HG03520 (cell line): ENCODE data around the gene SLC5A12.
"Not testable (repeated sequence)": the region's sequence is repeated elsewhere in the genome, so short reads cannot be mapped to it uniquely, and the experiment has no call there.

Experiments
- ATAC-seq: cut with Tn5 transposase; IDR thresholded peaks from one replicate; pipeline ENCODE4 v1.9.1; 2021; ENCODE audit warnings: mild to moderate bottlenecking, moderate library complexity; ENCODE audit not compliant: unreplicated experiment

The SLC5A12 gene

GRCh38 chr11:26665036-26665435 lies 56.8 kb downstream of the SLC5A12 start:
- ATAC-seq: no peak

- ATAC-seq: no peak
Measured at GRCh38 chr11:26662916-26663315, 58.9 kb downstream of the SLC5A12 start.

DNA sequence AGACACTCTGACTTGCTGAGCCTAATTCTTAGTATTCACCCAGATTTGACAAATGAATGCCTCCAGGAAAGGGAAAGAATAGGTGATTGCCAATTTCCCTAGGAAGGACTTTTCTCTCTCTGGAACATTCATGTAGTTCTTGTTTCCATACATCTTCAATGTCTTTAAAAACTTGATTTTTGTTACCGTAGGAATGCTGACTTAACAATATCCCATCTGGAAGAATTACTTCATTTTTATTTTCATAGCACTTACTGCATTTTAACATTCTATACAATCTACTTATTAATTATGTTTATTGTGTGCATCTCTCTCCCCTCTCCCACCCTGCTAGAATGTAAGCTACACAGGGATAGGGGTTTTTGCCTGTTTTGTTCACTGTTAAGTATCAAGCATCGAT lies 66.6 kb downstream of the SLC5A12 start:
- ATAC-seq: no peak

DNA sequence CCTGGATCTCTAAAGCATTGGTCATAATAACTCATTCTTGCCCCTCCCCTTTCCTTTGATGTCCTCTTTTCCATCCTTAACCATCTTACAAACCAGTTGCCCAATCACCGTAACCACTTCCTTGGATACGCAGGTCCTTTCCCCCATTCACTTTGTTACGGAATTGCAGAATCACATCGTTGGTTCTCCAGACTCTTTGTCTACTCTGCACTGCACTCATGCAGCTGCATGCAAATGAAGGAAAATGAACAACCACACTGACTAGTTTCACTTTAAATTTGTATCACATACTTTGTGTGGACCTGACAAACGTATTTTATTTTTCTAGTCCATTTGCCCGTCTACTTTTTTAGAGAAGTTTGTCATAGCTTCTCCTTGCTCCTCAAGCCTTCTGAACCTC lies 69.9 kb downstream of the SLC5A12 start:
- ATAC-seq: peak; percentile 75

DNA sequence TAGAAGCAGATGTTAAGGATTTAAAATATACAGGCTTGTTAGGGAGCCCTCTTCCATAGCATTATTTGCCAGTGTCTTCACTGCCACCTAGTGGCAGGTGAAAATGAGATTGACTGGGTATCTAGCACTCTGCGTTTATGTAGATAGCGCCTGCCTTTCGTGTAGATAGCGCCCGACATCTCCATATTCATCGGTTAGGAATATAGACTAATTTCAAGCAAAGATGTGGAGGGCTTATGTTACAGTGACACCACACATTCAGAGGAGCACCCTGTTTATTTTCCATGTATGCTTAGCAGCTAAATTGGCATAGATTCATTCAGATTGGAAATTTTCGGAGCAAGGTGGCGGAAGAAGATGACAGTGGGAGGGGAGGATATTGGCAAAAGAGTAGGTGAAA lies 72.0 kb downstream of the SLC5A12 start:
- ATAC-seq: peak; percentile 90

DNA sequence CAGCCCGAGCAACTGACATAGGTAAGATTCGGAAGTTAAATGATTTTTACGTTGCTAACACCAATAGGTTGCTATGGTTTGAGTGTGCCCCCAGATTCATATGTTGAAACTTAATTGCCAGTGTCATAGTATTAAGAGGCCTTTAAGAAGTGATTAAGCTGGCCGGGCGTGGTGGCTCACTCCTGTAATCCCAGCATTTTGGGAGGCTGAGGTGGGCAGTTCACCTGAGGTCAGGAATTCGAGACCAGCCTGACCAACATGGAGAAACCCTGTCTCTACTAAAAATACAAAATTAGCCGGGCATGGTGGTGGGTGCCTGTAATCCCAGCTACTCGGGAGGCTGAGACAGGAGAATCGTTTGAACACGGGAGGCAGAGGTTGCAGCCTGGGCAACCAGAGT lies 78.5 kb downstream of the SLC5A12 start:
- ATAC-seq: not testable (repeated sequence)

DNA sequence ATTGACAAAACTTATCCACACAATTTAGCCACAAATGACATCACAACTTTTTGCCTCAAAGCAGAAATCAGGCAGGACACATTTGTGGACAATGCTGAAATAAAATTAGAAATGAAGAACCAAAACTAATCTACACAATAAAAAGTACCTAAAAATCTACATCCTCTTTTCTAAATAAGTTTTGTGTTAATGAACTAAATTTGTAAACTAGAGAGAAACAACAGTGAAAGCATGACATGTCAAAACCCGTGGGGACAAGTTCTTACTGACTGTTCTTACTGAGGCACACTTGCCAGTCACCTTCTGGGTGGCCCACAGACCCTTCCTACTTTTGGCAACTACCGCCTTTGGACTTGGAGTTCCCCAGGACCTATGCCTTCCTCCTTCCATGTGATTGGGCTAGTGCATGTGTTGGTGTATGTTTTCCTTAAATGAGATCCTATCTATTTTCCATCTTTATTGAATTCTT lies 89.1 kb downstream of the SLC5A12 start:
- ATAC-seq: peak; percentile 89

DNA sequence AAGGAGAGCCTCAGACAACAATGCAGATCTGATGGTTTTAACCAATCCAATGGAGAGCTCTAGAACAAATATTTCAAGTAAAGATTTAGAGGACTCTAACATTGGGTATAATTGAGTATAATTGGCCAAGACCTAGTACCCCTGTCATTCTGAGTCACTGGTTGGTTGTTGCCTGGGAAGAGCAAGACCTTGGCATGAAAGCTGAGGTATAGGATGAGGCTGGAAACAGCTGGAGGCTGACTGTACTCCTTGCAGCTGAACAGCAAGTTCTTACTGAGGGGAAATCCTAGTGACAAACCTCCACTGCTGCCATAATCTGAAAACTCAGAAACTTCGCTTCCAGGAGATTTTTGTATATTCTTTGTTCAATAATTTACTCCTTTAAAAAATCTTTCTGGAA lies 95.5 kb downstream of the SLC5A12 start:
- no peak for ATAC-seq

GRCh38 chr11:26623076-26623659 lies 98.7 kb downstream of the SLC5A12 start:
- ATAC-seq: peak; percentile 71

DNA sequence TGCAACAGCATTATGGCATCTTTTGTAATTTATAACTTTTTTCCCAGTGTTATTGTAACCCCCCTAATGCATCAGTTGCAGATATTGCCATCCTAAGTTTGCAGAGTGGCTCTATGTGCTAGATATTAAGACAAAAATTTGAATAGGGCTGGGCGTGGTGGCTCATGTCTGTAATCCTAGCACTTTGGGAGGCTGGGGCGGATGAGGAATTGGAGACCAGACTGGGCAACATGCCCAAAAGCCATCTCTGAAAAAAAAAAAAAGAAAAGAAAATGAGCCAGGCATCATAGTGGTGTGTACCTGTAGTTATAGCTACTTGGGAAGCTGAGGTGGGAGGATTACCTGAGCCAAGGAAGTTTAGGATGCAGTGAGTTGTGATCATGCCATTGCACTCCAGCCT lies 99.7 kb downstream of the SLC5A12 start:
- ATAC-seq: no peak

GRCh38 chr11:26621132-26621531 lies 100.7 kb downstream of the SLC5A12 start:
- no peak for ATAC-seq

DNA sequence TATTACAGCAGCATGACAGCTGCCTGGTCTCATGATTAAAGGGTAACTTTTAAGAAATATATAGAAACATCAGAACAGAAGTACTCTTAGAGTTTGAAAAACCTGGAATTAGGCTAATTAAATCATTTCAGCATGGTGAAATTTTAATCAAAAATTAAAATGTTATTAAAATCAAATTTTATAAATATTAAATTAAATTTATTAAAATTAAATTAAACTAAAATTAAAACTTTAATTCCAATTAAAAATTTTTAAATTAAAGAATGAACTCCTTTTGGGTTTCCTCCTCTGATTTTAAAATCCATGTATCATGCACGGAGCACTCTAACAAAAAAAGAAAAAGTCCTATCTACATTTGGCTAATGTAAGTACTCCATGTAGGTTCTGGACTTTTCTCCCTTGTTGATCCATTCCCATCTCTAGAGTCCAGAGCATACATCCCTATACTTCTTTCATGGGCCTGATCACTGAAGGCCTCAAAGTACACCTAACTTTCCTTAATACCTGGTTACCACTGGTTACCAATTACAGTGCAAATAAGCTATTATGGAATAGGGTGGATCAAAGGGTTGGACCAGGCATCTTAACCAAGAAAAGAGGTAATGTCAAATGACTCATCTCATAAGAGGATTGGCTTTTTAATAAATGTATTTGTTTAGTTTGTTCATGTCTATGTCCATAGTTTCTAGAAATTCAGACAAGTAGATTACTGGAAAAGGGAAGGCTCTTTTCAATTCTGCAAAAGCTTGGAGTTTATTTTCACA lies 101.4 kb downstream of the SLC5A12 start:
- ATAC-seq: no peak

DNA sequence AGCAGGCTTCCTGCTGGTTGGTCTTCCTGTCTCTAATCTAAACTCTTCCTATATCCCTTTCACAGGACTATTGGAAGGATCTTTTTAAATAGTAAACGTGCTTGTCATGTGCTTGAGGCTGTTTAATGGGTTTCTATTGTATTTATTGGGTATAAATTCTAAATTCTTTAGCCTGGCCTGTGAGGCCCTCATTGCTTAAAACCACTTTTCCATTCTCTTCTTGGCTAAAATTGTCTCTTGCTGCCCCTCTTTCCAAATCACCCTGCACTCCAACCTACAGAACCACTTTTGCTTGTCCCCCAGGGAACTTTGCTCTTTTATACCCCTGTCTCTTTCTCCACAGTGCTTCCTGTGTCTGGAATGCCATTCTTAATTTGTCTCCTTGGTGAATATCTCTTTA lies 103.4 kb downstream of the SLC5A12 start:
- ATAC-seq: no peak
